Vagina (tissue), 2 donors: ENCODE results near the gene C10orf90. TPM values are rescaled to one million over a fixed set of nuclear protein-coding genes. Genes with fewer than 3 reads are reported as not detected.

Experiments
- DNase-seq, 2 donors: peaks; one replicate each; pipeline ENCODE4 v3.0.0-alpha.2; 2017; ENCODE audit errors: extremely low spot score in 2 of 2
- H3K27ac ChIP-seq: fragments of 200-600 bp; sonication (generic); one replicate; pipeline ENCODE4 v1.5.1; 2019
- H3K27me3 ChIP-seq: fragments of 200-600 bp; sonication (generic); one replicate; pipeline ENCODE4 v1.5.1; 2019
- H3K36me3 ChIP-seq, 2 donors: fragments of 200-600 bp; sonication (generic); one replicate each; pipeline ENCODE4 v1.5.1; 2017 to 2019
- H3K4me1 ChIP-seq: fragments of 200-600 bp; sonication (generic); one replicate; pipeline ENCODE4 v1.5.1; 2019
- H3K4me3 ChIP-seq, 2 donors: fragments of 200-600 bp; sonication (generic); 1 replicate in 1 of 2; 2 replicates in 1 of 2; pipeline ENCODE4 v1.5.1; 2016 to 2019
- H3K9me3 ChIP-seq: fragments of 200-600 bp; sonication (generic); one replicate; pipeline ENCODE4 v1.5.1; 2019
- POLR2A ChIP-seq, 2 donors: fragments of 450-650 bp; IDR thresholded peaks; one replicate each; pipeline ENCODE4 v1.6.1; 2017; ENCODE audit warnings: antibody characterized with exemption in 2 of 2, mild to moderate bottlenecking in 2 of 2, moderate library complexity in 2 of 2
- POLR2AphosphoS5 ChIP-seq, 2 donors: sonication (generic); formaldehyde crosslinking; IDR thresholded peaks; one replicate each; pipeline ENCODE4 v1.9.0; 2017; ENCODE audit warnings: antibody characterized with exemption in 2 of 2, mild to moderate bottlenecking in 2 of 2, low read depth in 1 of 2; ENCODE audit not compliant: insufficient read depth in 1 of 2
- intact Hi-C: fragments of 100-400 bp; cut with DNase I; formaldehyde crosslinking; loops from one replicate; pipeline ENCODE4 v1.15.1; 2023
- total RNA-seq: library from RNA; depleted of rRNA; stranded (reverse); fragments of >200 nt; gene quantifications from one replicate; pipeline ENCODE4 v1.2.3, GENCODE V29; 2016
- TF ChIP-seq, protein P1 (sequence below), 3 experiments: fragments of 450-650 bp in 2 of 3; fragments of 200-600 bp in 1 of 3; sonication (generic) in 1 of 3; IDR thresholded peaks; one replicate each; pipeline ENCODE4 v1.5.1; 2017 to 2019; ENCODE audit warnings: antibody characterized with exemption in 3 of 3, mild to moderate bottlenecking in 2 of 3, moderate library complexity in 2 of 3

C10orf90 gene
- total RNA-seq, 1 donor from 2014 or later = not detected

DNA sequence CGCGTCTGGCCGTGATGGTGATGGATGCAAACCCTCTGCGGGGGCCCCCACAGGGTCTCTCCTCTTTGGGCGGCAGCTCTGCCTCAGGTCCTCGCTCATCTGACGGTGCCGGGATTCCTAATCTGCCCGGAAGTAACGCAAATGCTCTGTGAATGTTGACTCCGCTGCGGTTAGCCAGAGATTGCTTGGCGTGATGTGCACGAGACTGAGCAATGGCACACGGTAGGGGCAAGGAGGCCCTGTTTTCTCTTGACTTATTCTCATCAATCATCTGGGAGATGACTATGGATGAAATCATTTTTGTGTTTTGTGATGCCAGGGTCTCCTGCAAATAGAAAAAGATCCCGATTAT is 165.8 kb downstream of the C10orf90 start:
- Histone ChIP-seq H3K36me3 (no peaks in the 10 kb centered on the region), H3K4me1 (no peaks in the 10 kb centered on the region), H3K4me3 (no peak overlapping the region), H3K27ac (no peak overlapping the region), H3K27me3 (no peaks in the 10 kb centered on the region), H3K9me3 (no peaks in the 10 kb centered on the region)
- TF ChIP-seq, protein P1, sequence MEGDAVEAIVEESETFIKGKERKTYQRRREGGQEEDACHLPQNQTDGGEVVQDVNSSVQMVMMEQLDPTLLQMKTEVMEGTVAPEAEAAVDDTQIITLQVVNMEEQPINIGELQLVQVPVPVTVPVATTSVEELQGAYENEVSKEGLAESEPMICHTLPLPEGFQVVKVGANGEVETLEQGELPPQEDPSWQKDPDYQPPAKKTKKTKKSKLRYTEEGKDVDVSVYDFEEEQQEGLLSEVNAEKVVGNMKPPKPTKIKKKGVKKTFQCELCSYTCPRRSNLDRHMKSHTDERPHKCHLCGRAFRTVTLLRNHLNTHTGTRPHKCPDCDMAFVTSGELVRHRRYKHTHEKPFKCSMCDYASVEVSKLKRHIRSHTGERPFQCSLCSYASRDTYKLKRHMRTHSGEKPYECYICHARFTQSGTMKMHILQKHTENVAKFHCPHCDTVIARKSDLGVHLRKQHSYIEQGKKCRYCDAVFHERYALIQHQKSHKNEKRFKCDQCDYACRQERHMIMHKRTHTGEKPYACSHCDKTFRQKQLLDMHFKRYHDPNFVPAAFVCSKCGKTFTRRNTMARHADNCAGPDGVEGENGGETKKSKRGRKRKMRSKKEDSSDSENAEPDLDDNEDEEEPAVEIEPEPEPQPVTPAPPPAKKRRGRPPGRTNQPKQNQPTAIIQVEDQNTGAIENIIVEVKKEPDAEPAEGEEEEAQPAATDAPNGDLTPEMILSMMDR (IDR thresholded peaks at IDR 0.05) = no peak
- DNase-seq = no peak
- intact Hi-C loops = no loop called here

GRCh38 chr10:126504063-126504760 is 166.3 kb downstream of the C10orf90 start:
- Histone ChIP-seq H3K27ac (no peak overlapping the region), H3K27me3 (no peaks in the 10 kb centered on the region), H3K9me3 (no peaks in the 10 kb centered on the region), H3K4me1 (no peaks in the 10 kb centered on the region), H3K36me3 (no peaks in the 10 kb centered on the region), H3K4me3 (no peak overlapping the region)
- no peak for TF ChIP-seq POLR2A (IDR thresholded peaks at IDR 0.05)
- no peak for TF ChIP-seq POLR2AphosphoS5 (IDR thresholded peaks at IDR 0.05; ENCODE audit: insufficient read depth in 1 of 2, low read depth in 1 of 2)
- TF ChIP-seq, protein P1 (IDR thresholded peaks at IDR 0.05) = peak; percentile 17 to 59 (median 36)
- DNase-seq = no peak
- intact Hi-C loops = no loop called here

GRCh38 chr10:126503392-126504062 is 167.0 kb downstream of the C10orf90 start:
- H3K36me3 ChIP-seq = no peaks in the 10 kb centered on the region
- no peaks in the 10 kb centered on the region for H3K4me1 ChIP-seq
- H3K9me3 ChIP-seq = no peaks in the 10 kb centered on the region
- H3K27ac ChIP-seq = no peak overlapping the region
- DNase-seq = no peak
- no peak overlapping the region for H3K4me3 ChIP-seq
- TF ChIP-seq, protein P1 (IDR thresholded peaks at IDR 0.05) = no peak
- TF ChIP-seq POLR2A (IDR thresholded peaks at IDR 0.05) (no peak), POLR2AphosphoS5 (IDR thresholded peaks at IDR 0.05; ENCODE audit: insufficient read depth in 1 of 2, low read depth in 1 of 2) (no peak)
- intact Hi-C loops = no loop called here
- H3K27me3 ChIP-seq = no peaks in the 10 kb centered on the region

- no peak for TF ChIP-seq POLR2A (IDR thresholded peaks at IDR 0.05)
- TF ChIP-seq POLR2AphosphoS5 (IDR thresholded peaks at IDR 0.05; ENCODE audit: insufficient read depth in 1 of 2, low read depth in 1 of 2) = no peak
- TF ChIP-seq, protein P1 (IDR thresholded peaks at IDR 0.05) = no peak
- H3K4me1 ChIP-seq = no peaks in the 10 kb centered on the region
- intact Hi-C loops = no loop called here
- no peaks in the 10 kb centered on the region for H3K27me3 ChIP-seq
- DNase-seq = no peak
- no peaks in the 10 kb centered on the region for H3K36me3 ChIP-seq
- no peaks in the 10 kb centered on the region for H3K9me3 ChIP-seq
- no peak overlapping the region for H3K27ac ChIP-seq
- H3K4me3 ChIP-seq = no peak overlapping the region
Measured at GRCh38 chr10:126502441-126502840, 168.1 kb downstream of the C10orf90 start.

DNA sequence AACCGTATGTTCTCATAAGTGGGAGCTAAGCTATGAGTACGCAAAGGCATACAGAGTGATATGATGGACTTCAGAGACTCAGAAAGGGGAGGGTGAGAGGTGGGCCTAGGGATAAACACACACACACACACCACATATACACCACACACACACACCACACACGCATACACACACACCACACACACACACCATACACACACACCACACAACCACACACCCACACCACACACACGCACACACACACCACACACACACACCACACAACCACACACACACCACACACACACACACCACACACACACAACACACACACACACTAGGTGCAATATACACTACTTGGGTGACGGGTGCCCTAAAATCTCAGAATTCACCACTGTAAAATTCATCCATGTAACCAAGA is 168.7 kb downstream of the C10orf90 start:
- H3K27me3 ChIP-seq = no peaks in the 10 kb centered on the region
- intact Hi-C loops = no loop called here
- DNase-seq = no peak

More for the DNA sequence above, 168.7 kb downstream of the C10orf90 start:
- H3K36me3 ChIP-seq = no peaks in the 10 kb centered on the region
- no peak overlapping the region for H3K27ac ChIP-seq
- no peaks in the 10 kb centered on the region for H3K9me3 ChIP-seq
- H3K4me1 ChIP-seq = no peaks in the 10 kb centered on the region
- TF ChIP-seq POLR2A (IDR thresholded peaks at IDR 0.05) (no peak), POLR2AphosphoS5 (IDR thresholded peaks at IDR 0.05; ENCODE audit: insufficient read depth in 1 of 2, low read depth in 1 of 2) (no peak)
- TF ChIP-seq, protein P1 (IDR thresholded peaks at IDR 0.05) = no peak
- no peak overlapping the region for H3K4me3 ChIP-seq
